ENCODE results near the gene FKBP10. TPM values are rescaled to one million over a fixed set of nuclear protein-coding genes. Genes with fewer than 3 reads are reported as not detected.

The FKBP10 gene
- total and polyA plus RNA-seq, 9 of the 15 experiments (the other 6 are each of a cell fraction or from before 2014, with no cell fraction given) = 0.03 to 3.0 (median 1.4) TPM; not detected in 1

- no peak for TF ChIP-seq MTA1 (IDR thresholded peaks at IDR 0.05; ENCODE audit: borderline replicate concordance)
- no peak for TF ChIP-seq ZKSCAN3 (CRISPR knock-in tag; IDR thresholded peaks at IDR 0.05)
- no peak for TF ChIP-seq MLX (CRISPR knock-in tag; conservative IDR thresholded peaks at IDR 0.05)
- peak; percentile 14 for TF ChIP-seq DPF2 (IDR thresholded peaks at IDR 0.05)
- no peak for TF ChIP-seq HINFP (tag; conservative IDR thresholded peaks at IDR 0.05; ENCODE audit: low read depth)
- no peak for TF ChIP-seq ZNF197 (CRISPR knock-in tag; IDR thresholded peaks at IDR 0.05; ENCODE audit: low read depth)
- TF ChIP-seq CGGBP1 (CRISPR knock-in tag; IDR thresholded peaks at IDR 0.05) = no peak
- no peak for TF ChIP-seq ZNF76 (CRISPR knock-in tag; IDR thresholded peaks at IDR 0.05; ENCODE audit: borderline replicate concordance)
- no peak for TF ChIP-seq RBM39 (optimal IDR thresholded peaks at IDR 0.05; ENCODE audit: low read depth, low read length)
- no peak for TF ChIP-seq PURB (CRISPR knock-in tag; IDR thresholded peaks at IDR 0.05; ENCODE audit: low read depth)
- no peak for TF ChIP-seq RBM14 (IDR thresholded peaks at IDR 0.05; ENCODE audit: borderline replicate concordance, insufficient read depth, low read depth, low read length)
- TF ChIP-seq HNRNPUL1 (IDR thresholded peaks at IDR 0.05; ENCODE audit: low read length) = no peak
- TF ChIP-seq NONO (IDR thresholded peaks at IDR 0.05; ENCODE audit: low read depth in 2 of 2, low read length in 1 of 2) = no peak
- no peak for TF ChIP-seq ZNF280B (CRISPR knock-in tag; IDR thresholded peaks at IDR 0.05)
- TF ChIP-seq MTA3 (IDR thresholded peaks at IDR 0.05; ENCODE audit: borderline replicate concordance) = 0 out of 2 replicates have a peak, but pooled peaks have one; percentile 13
- TF ChIP-seq ARID1B (IDR thresholded peaks at IDR 0.05) = no peak
- TF ChIP-seq TAF1 (IDR thresholded peaks at IDR 0.05; ENCODE audit: control insufficient read depth, extremely low read depth, insufficient read depth, low read length, severe bottlenecking) = peak; percentile 60
- TF ChIP-seq NCOA4 (IDR thresholded peaks at IDR 0.05; ENCODE audit: partially characterized antibody) = no peak
- no peak for TF ChIP-seq NFYB (IDR thresholded peaks at IDR 0.05; ENCODE audit: extremely low read depth, insufficient read length)
- no peak for TF ChIP-seq BRF1 (IDR thresholded peaks at IDR 0.05; ENCODE audit: borderline replicate concordance, extremely low read depth, insufficient read length)
- TF ChIP-seq DACH1 (IDR thresholded peaks at IDR 0.05; ENCODE audit: partially characterized antibody) = no peak
- 0 out of 2 replicates have a peak, but pooled peaks have one; percentile 71 for TF ChIP-seq LEF1 (IDR thresholded peaks at IDR 0.05)
- no peak for TF ChIP-seq ELF4 (CRISPR knock-in tag; IDR thresholded peaks at IDR 0.05)
- TF ChIP-seq SMAD3 (CRISPR knock-in tag; conservative IDR thresholded peaks at IDR 0.05) = no peak
- TF ChIP-seq KDM5B (IDR thresholded peaks at IDR 0.05; ENCODE audit: insufficient replicate concordance, low read depth, low read length) = peak; percentile 40
These were observed 27.5 kb upstream of the FKBP10 start (continued) for GRCh38 chr17:41785091-41785858.

All from K562 (cell line).